H9 (cell line): Measurements from ENCODE around the gene GRIFIN. TPM values are rescaled to one million over a fixed set of nuclear protein-coding genes. Genes with fewer than 3 reads are reported as not detected.

Experiments
- DNase-seq: peaks from one replicate; pipeline ENCODE4 v3.0.0-alpha.2; 2017
- H2AFZ ChIP-seq: one replicate; pipeline ENCODE4 v1.6.1; 2013; ENCODE audit warnings: mild to moderate bottlenecking, low read length, control low read depth, moderate library complexity
- H2AK5ac ChIP-seq: 2 replicates; pipeline ENCODE4 v1.6.1; 2013; ENCODE audit warnings: low read length, control low read depth, mixed read lengths; ENCODE audit not compliant: insufficient read length
- H2BK120ac ChIP-seq: one replicate; pipeline ENCODE4 v1.6.1; 2013; ENCODE audit warnings: low read depth, mild to moderate bottlenecking, low read length, control low read depth, inconsistent platforms; ENCODE audit not compliant: poor library complexity, severe bottlenecking
- H2BK12ac ChIP-seq: 2 replicates; pipeline ENCODE4 v1.6.1; 2013; ENCODE audit warnings: low read length, control low read depth, mixed read lengths, low read depth; ENCODE audit not compliant: insufficient read length
- H2BK15ac ChIP-seq: 2 replicates; pipeline ENCODE4 v1.6.1; 2013; ENCODE audit warnings: low read depth, low read length, control low read depth
- H2BK20ac ChIP-seq: one replicate; pipeline ENCODE4 v1.6.1; 2013; ENCODE audit warnings: low read depth, mild to moderate bottlenecking, low read length, control low read depth, inconsistent platforms; ENCODE audit not compliant: poor library complexity, severe bottlenecking
- H2BK5ac ChIP-seq: 2 replicates; pipeline ENCODE4 v1.6.1; 2013; ENCODE audit warnings: low read length, control low read depth, mixed read lengths; ENCODE audit not compliant: insufficient read length
- H3K14ac ChIP-seq: 2 replicates; pipeline ENCODE4 v1.6.1; 2013; ENCODE audit warnings: low read length, control low read depth; ENCODE audit not compliant: insufficient read depth
- H3K18ac ChIP-seq: 2 replicates; pipeline ENCODE4 v1.6.1; 2013; ENCODE audit warnings: low read depth, mild to moderate bottlenecking, mixed read lengths, low read length, control low read depth; ENCODE audit not compliant: insufficient read length
- H3K23ac ChIP-seq: 2 replicates; pipeline ENCODE4 v1.6.1; 2013; ENCODE audit warnings: low read length, control low read depth, mixed read lengths, low read depth; ENCODE audit not compliant: insufficient read length
- H3K23me2 ChIP-seq: 2 replicates; pipeline ENCODE4 v1.6.1; 2013; ENCODE audit warnings: low read depth, mild to moderate bottlenecking, mixed read lengths, low read length, control low read depth; ENCODE audit not compliant: insufficient read length, poor library complexity, severe bottlenecking
- H3K27ac ChIP-seq: 2 replicates; pipeline ENCODE4 v1.5.1; 2013; ENCODE audit warnings: low read length, control low read depth, mixed read lengths, low read depth; ENCODE audit not compliant: insufficient read length
- H3K27me3 ChIP-seq: 2 replicates; pipeline ENCODE4 v1.6.1; 2013; ENCODE audit warnings: low read length, control low read depth, inconsistent platforms; ENCODE audit not compliant: insufficient read depth
- H3K4ac ChIP-seq: 2 replicates; pipeline ENCODE4 v1.6.1; 2013; ENCODE audit warnings: low read depth, mild to moderate bottlenecking, control low read depth, inconsistent platforms, low read length, moderate library complexity
- H3K4me1 ChIP-seq: 2 replicates; pipeline ENCODE4 v1.6.1; 2013; ENCODE audit warnings: low read length, control low read depth, inconsistent platforms; ENCODE audit not compliant: insufficient read depth
- H3K4me2 ChIP-seq: 2 replicates; pipeline ENCODE4 v1.6.1; 2013; ENCODE audit warnings: low read length, control low read depth, mixed read lengths; ENCODE audit not compliant: insufficient read length, insufficient read depth
- H3K56ac ChIP-seq: 2 replicates; pipeline ENCODE4 v1.6.1; 2013; ENCODE audit warnings: low read depth, mild to moderate bottlenecking, mixed read lengths, low read length, control low read depth; ENCODE audit not compliant: insufficient read length
- H3K79me1 ChIP-seq: 2 replicates; pipeline ENCODE4 v1.6.1; 2013; ENCODE audit warnings: low read depth, mild to moderate bottlenecking, moderate library complexity, low read length, control low read depth, inconsistent platforms; ENCODE audit not compliant: insufficient read depth, poor library complexity, severe bottlenecking
- H3K79me2 ChIP-seq: 2 replicates; pipeline ENCODE4 v1.6.1; 2013; ENCODE audit warnings: low read length, control low read depth, inconsistent platforms; ENCODE audit not compliant: insufficient read depth
- H3K9ac ChIP-seq: 2 replicates; pipeline ENCODE4 v1.6.1; 2013; ENCODE audit warnings: low read length, control low read depth, mixed read lengths; ENCODE audit not compliant: insufficient read length; ENCODE audit errors: extremely low read depth
- H3K9me3 ChIP-seq: one replicate; pipeline ENCODE4 v1.6.1; 2013; ENCODE audit warnings: low read depth, low read length, inconsistent platforms; ENCODE audit not compliant: control insufficient read depth
- H3T11ph ChIP-seq: one replicate; pipeline ENCODE4 v1.6.1; 2013; ENCODE audit warnings: mild to moderate bottlenecking, low read length, control low read depth, inconsistent platforms
- H4K20me1 ChIP-seq: one replicate; pipeline ENCODE4 v1.6.1; 2013; ENCODE audit not compliant: control insufficient read depth, insufficient read length, insufficient read depth
- H4K5ac ChIP-seq: 2 replicates; pipeline ENCODE4 v1.6.1; 2013; ENCODE audit warnings: low read depth, mild to moderate bottlenecking, mixed read lengths, low read length, control low read depth; ENCODE audit not compliant: insufficient read length
- H4K8ac ChIP-seq: replicated peaks from 2 replicates; pipeline ENCODE4 v1.6.1; 2013; ENCODE audit warnings: low read length, control low read depth, mixed read lengths, low read depth; ENCODE audit not compliant: insufficient read length
- H4K91ac ChIP-seq: 2 replicates; pipeline ENCODE4 v1.6.1; 2013; ENCODE audit warnings: low read depth, mild to moderate bottlenecking, moderate library complexity, mixed read lengths, low read length, control low read depth; ENCODE audit not compliant: insufficient read length
- H3K27ac Mint-ChIP-seq, 3 experiments: 2 replicates in 2 of 3; 3 replicates in 1 of 3; pipeline ENCODE4 v1.8.0; 2020 to 2021; ENCODE audit warnings: mixed read lengths in 3 of 3, mild to moderate bottlenecking in 1 of 3, moderate library complexity in 1 of 3
- H3K27me3 Mint-ChIP-seq: 2 replicates; pipeline ENCODE4 v1.8.0; 2021; ENCODE audit warnings: low read depth, mild to moderate bottlenecking, moderate library complexity, mixed read lengths
- H3K36me3 Mint-ChIP-seq, 3 experiments: 2 replicates in 2 of 3; 3 replicates in 1 of 3; pipeline ENCODE4 v1.8.0; 2020 to 2021; ENCODE audit warnings: low read depth in 3 of 3, mixed read lengths in 3 of 3; ENCODE audit not compliant: insufficient read depth in 1 of 3
- H3K4me1 Mint-ChIP-seq, 2 experiments: 2 replicates each; pipeline ENCODE4 v1.8.0; 2020; ENCODE audit warnings: mixed read lengths in 2 of 2
- H3K4me3 Mint-ChIP-seq, 2 experiments: 2 replicates in 1 of 2; 3 replicates in 1 of 2; pipeline ENCODE4 v1.8.0; 2020 to 2021; ENCODE audit warnings: mild to moderate bottlenecking in 2 of 2, mixed read lengths in 2 of 2, moderate library complexity in 1 of 2
- H3K9me3 Mint-ChIP-seq, 2 experiments: 2 replicates in 1 of 2; 3 replicates in 1 of 2; pipeline ENCODE4 v1.8.0; 2020; ENCODE audit warnings: mild to moderate bottlenecking in 2 of 2, mixed read lengths in 2 of 2, moderate library complexity in 1 of 2
- WGBS: extraction: QIAGEN DNeasy Blood & Tissue Kit; methylation state at CpG from one replicate; pipeline ENCODE4 v1.1.7; 2013; ENCODE audit warnings: missing lambda C conversion rate, low lambda C conversion rate, mixed read lengths; ENCODE audit not compliant: insufficient read length; ENCODE audit errors: extremely low coverage; 5-methylcytosine and 5-hydroxymethylcytosine counted together
- total RNA-seq: library from RNA; stranded (reverse); gene quantifications from 2 replicates; pipeline ENCODE4 v1.2.1, GENCODE V29; 2021
- TF ChIP-seq, protein P1 (sequence below): fragments of 200-600 bp; sonication (generic); conservative IDR thresholded peaks from 3 replicates; pipeline ENCODE4 v1.8.0; 2021; ENCODE audit warnings: antibody characterized with exemption, mild to moderate bottlenecking

Gene GRIFIN
- total RNA-seq, 1 experiment from 2014 or later, result not detected

DNA sequence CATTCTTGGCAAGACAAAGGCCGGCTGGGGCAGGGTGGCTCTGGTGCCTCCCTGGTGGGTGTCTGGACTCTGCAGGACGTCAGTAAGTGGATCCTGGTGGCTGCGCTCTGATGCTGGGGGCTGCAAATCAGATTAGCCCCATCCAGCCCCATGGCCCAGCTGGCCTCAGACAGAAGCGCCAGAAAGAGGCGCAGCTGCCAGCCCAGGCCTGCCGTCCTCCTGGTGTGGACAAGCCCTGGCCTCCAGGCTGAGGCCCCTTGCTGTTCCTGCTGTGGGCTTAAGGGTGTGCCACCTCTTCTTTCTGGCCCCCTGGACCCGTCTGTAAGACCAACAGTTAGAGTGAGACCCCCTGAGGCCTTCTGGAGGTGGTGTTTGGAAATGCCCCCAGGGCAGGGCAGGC is 37.5 kb upstream of the GRIFIN start:
- H3K27me3 Mint-ChIP-seq, result peaks cover 17% of the 10 kb centered on the region
- Histone ChIP-seq H2BK20ac (no peak overlapping the region), H3K18ac (no peak overlapping the region), H2BK15ac (no peak overlapping the region), H2AFZ (no peak overlapping the region), H3T11ph (no peak overlapping the region), H4K8ac (no peak overlapping the region), H3K4ac (no peak overlapping the region), H3K14ac (no peak overlapping the region), H3K23me2 (no peaks in the 10 kb centered on the region), H3K23ac (no peak overlapping the region), H2AK5ac (no peak overlapping the region), H3K9me3 (no peaks in the 10 kb centered on the region), H3K4me2 (no peak overlapping the region), H3K27ac (no peak overlapping the region), H2BK12ac (no peak overlapping the region), H3K4me1 (peaks cover 4% of the 10 kb centered on the region; the same call in 1 of the 2 replicates), H3K27me3 (no peaks in the 10 kb centered on the region), H3K79me1 (no peaks in the 10 kb centered on the region), H4K91ac (no peak overlapping the region), H2BK5ac (no peak overlapping the region), H4K20me1 (no peaks in the 10 kb centered on the region), H2BK120ac (no peak overlapping the region), H3K56ac (no peak overlapping the region), H3K79me2 (no peaks in the 10 kb centered on the region), H4K5ac (no peak overlapping the region), H3K9ac (no peak overlapping the region)
- no peak for DNase-seq
- H3K27ac Mint-ChIP-seq, result no peak overlapping the region
- no peak overlapping the region for H3K4me3 Mint-ChIP-seq
- peaks cover 32 to 44% of the 10 kb centered on the region in 2 experiments for H3K4me1 Mint-ChIP-seq
- no CpG with 5 or more reads among the region's 7 CpGs for WGBS
- H3K36me3 Mint-ChIP-seq, result no peaks in the 10 kb centered on the region
- TF ChIP-seq, protein P1, sequence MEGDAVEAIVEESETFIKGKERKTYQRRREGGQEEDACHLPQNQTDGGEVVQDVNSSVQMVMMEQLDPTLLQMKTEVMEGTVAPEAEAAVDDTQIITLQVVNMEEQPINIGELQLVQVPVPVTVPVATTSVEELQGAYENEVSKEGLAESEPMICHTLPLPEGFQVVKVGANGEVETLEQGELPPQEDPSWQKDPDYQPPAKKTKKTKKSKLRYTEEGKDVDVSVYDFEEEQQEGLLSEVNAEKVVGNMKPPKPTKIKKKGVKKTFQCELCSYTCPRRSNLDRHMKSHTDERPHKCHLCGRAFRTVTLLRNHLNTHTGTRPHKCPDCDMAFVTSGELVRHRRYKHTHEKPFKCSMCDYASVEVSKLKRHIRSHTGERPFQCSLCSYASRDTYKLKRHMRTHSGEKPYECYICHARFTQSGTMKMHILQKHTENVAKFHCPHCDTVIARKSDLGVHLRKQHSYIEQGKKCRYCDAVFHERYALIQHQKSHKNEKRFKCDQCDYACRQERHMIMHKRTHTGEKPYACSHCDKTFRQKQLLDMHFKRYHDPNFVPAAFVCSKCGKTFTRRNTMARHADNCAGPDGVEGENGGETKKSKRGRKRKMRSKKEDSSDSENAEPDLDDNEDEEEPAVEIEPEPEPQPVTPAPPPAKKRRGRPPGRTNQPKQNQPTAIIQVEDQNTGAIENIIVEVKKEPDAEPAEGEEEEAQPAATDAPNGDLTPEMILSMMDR, result no peak
- H3K9me3 Mint-ChIP-seq, result no peaks in the 10 kb centered on the region
